Left lung (tissue), 10 donors: ENCODE results near the gene HAUS7. TPM values are rescaled to one million over a fixed set of nuclear protein-coding genes. Genes with fewer than 3 reads are reported as not detected.
A peak's percentile ranks its signal among the peaks of the same experiment; 100 is the strongest.

ENCODE experiments used
- ATAC-seq: fragments of 200-7000 bp; cut with Tn5 transposase; one replicate; pipeline ENCODE4 v1.9.1; 2020; ENCODE audit warnings: moderate library complexity
- DNase-seq, 4 donors: peaks; one replicate each; pipeline ENCODE4 v3.0.0-alpha.2; 2013 to 2020
- H3K27ac ChIP-seq, 2 donors: fragments of 200-600 bp; sonication (generic) in 1 of 2; one replicate each; pipeline versions ENCODE4 v1.5.0 to v1.8.0; 2020 to 2021
- H3K27me3 ChIP-seq, 2 donors: fragments of 200-600 bp; sonication (generic) in 1 of 2; one replicate each; pipeline versions ENCODE4 v1.5.0 to v1.8.0; 2020 to 2021
- H3K36me3 ChIP-seq, 2 donors: fragments of 200-600 bp; sonication (generic) in 1 of 2; one replicate each; pipeline versions ENCODE4 v1.5.0 to v1.8.0; 2020 to 2021
- H3K4me1 ChIP-seq, 2 donors: fragments of 200-600 bp; one replicate each; pipeline ENCODE4 v1.8.0; 2021
- H3K4me3 ChIP-seq, 2 donors: fragments of 200-600 bp; sonication (generic) in 1 of 2; one replicate each; pipeline versions ENCODE4 v1.5.0 to v1.8.0; 2020 to 2021; ENCODE audit warnings: mild to moderate bottlenecking in 1 of 2
- H3K9me3 ChIP-seq, 2 donors: fragments of 200-600 bp; sonication (generic) in 1 of 2; one replicate each; pipeline versions ENCODE4 v1.5.0 to v1.8.0; 2020 to 2021
- intact Hi-C, 2 donors: fragments of 100-400 bp; cut with DNase I; formaldehyde crosslinking; loops; one replicate each; pipeline versions ENCODE4 v1.11.2 to v1.14.2; 2022
- polyA plus RNA-seq, 6 donors: library from polyadenylated mRNA; unstranded; fragments of 120-200 nt; gene quantifications; one replicate each; pipeline ENCODE4 v1.2.1, GENCODE V29; 2013; ENCODE audit not compliant: insufficient read length in 6 of 6
- total RNA-seq, 2 donors: library from RNA; stranded (reverse); fragmentation: NEBNext Ultra II Directional; extraction: Animal tissue kit (Norgen Biotek cat#: 25700); gene quantifications; one replicate each; pipeline ENCODE4 v1.2.1, GENCODE V29; 2021
- TF ChIP-seq, protein P1 (sequence below), 2 donors: fragments of 200-600 bp; sonication (generic) in 1 of 2; IDR thresholded peaks; one replicate each; pipeline versions ENCODE4 v1.5.0 to v1.8.0; 2021; ENCODE audit warnings: antibody characterized with exemption in 2 of 2
- donor health status: DM: no; HTN: yes; CAD: no.
- donor health status: DM: no; HTN: no; CAD: no.

HAUS7 gene
- total and polyA plus RNA-seq, 8 donors = 20.1 to 42.4 (median 33.7) TPM

DNA sequence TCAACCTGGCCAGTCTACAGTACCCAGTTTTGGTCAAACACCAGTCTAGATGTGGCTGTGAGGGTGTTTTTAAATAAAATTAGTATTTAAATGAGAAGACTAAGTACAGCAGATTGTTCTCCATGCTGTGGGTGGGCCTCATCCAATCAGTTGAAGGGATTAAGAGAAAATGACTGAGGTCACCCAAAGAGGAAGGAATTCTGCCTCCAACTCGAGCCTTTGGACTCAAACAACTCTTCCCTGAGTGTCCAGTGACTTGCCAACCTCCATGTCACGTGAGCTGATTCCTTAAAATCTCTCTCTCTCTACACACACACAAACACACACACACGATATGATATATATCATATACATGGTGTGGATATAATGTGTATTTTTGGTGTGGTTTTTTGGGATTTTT is 34.5 kb downstream of the HAUS7 start:
- H3K27me3 ChIP-seq = no peaks in the 10 kb centered on the region
- DNase-seq = no peak
- no peak overlapping the region for H3K4me3 ChIP-seq
- H3K36me3 ChIP-seq = no peaks in the 10 kb centered on the region
- no peak overlapping the region for H3K27ac ChIP-seq
- no peaks in the 10 kb centered on the region for H3K9me3 ChIP-seq
- no peak for ATAC-seq
- intact Hi-C loops = no loop called here
- TF ChIP-seq, protein P1, sequence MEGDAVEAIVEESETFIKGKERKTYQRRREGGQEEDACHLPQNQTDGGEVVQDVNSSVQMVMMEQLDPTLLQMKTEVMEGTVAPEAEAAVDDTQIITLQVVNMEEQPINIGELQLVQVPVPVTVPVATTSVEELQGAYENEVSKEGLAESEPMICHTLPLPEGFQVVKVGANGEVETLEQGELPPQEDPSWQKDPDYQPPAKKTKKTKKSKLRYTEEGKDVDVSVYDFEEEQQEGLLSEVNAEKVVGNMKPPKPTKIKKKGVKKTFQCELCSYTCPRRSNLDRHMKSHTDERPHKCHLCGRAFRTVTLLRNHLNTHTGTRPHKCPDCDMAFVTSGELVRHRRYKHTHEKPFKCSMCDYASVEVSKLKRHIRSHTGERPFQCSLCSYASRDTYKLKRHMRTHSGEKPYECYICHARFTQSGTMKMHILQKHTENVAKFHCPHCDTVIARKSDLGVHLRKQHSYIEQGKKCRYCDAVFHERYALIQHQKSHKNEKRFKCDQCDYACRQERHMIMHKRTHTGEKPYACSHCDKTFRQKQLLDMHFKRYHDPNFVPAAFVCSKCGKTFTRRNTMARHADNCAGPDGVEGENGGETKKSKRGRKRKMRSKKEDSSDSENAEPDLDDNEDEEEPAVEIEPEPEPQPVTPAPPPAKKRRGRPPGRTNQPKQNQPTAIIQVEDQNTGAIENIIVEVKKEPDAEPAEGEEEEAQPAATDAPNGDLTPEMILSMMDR (IDR thresholded peaks at IDR 0.05) = no peak
- H3K4me1 ChIP-seq = no peaks in the 10 kb centered on the region

DNA sequence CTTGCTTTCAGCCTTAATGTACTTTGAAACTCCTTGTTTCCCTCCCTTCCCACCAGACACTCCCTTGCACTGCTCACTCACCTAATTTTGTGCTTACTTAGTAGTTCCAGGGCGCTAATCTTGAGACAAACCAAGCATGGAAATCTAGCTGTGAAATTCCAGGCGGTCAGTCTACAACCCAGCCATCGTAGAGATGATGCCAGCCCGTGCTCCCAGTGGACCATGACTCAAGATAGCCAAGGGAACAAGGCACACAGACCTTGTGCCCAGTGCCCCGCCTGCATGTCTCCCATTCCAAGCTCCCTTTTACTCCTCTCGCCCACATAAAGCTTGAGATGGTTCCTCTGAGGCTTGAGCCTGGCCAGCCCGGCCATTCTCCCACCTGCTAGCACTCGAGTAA is 35.6 kb downstream of the HAUS7 start:
- Histone ChIP-seq H3K36me3 (no peaks in the 10 kb centered on the region), H3K4me3 (no peak overlapping the region), H3K4me1 (no peaks in the 10 kb centered on the region), H3K9me3 (no peaks in the 10 kb centered on the region), H3K27me3 (no peaks in the 10 kb centered on the region), H3K27ac (no peak overlapping the region)
- TF ChIP-seq, protein P1 (IDR thresholded peaks at IDR 0.05) = no peak
- intact Hi-C loops = no loop called here
- DNase-seq = no peak
- no peak for ATAC-seq

DNA sequence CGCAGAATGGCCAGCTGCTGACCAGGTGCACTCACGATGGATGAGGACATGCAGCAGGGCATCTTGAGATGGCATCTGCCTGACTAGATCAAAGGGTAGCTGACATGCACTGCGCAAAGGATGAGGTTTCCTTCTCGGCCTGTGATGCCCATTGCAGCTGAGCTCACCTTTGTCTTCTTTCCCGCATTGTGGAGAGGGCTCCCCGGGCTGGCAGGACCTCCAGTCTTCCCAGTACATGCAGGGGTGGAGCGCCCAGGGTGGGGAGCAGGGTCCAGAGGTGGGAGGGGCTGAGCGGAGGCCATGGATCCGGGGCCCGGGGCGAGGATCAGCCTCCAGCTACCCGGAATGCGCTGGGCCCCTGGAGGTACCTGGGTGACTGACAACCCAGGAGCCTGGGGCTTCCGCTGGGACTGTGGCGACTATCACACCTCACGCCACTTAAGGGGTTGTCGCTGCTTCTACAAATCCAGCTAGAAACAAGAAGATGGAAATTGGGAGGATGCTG is 36.5 kb downstream of the HAUS7 start:
- no peaks in the 10 kb centered on the region for H3K9me3 ChIP-seq
- H3K4me3 ChIP-seq = no peak overlapping the region
- H3K27ac ChIP-seq = no peak overlapping the region
- intact Hi-C loops = no loop called here
- TF ChIP-seq, protein P1 (IDR thresholded peaks at IDR 0.05) = no peak
- no peaks in the 10 kb centered on the region for H3K27me3 ChIP-seq
- H3K36me3 ChIP-seq = no peaks in the 10 kb centered on the region
- DNase-seq = peak in 1 of 4 donors; percentile 41
- no peaks in the 10 kb centered on the region for H3K4me1 ChIP-seq
- no peak for ATAC-seq

DNA sequence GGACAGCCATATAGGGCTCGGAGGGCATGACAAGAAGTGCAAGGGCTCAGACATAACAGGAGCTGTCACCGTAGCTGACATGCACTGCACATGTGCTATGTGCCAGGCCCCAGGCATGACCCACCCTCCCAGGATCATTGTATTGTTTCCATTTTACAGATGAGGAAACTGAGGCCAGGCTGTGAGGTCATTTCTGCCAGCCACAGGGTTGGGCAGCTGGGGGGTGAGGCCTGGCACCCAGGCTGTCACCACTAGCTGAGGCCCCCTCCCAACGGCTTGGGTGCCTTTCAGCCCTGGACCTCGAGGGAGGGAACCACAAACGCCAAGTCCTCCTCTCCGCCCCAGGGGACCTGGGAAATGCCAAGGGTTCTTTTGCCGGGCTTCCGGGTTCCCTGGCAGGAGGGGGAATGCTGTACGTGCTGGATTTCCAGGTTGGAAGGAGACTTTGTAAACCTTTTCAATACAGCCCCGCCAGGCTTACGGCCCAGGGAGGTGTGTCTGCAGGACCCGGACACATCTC is 37.2 kb downstream of the HAUS7 start:
- Histone ChIP-seq H3K27ac (no peak overlapping the region), H3K4me3 (no peak overlapping the region), H3K4me1 (no peaks in the 10 kb centered on the region), H3K9me3 (no peaks in the 10 kb centered on the region), H3K27me3 (no peaks in the 10 kb centered on the region), H3K36me3 (no peaks in the 10 kb centered on the region)
- intact Hi-C loops = no loop called here
- no peak for ATAC-seq
- TF ChIP-seq, protein P1 (IDR thresholded peaks at IDR 0.05) = no peak
- no peak for DNase-seq

DNA sequence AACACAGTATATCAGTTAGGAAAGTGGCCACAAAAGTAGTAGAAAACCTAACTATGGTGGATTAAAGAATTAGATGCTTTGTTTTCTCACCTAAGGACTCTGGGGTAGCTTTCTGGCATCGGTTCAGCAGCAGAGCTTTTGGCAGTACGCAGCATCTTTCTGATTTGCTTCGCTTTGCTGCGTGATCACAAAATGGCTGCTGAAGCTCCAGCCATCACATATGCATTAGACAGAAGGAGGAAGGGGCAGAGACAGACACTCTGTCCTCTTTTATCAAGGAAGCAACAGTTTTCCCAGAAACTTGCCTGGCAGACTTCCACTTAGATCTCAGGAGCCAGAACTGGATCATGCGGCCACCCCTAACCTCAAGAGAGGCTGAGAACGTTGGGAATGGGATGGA is 39.6 kb downstream of the HAUS7 start:
- intact Hi-C loops = no loop called here

More for the DNA sequence above, 39.6 kb downstream of the HAUS7 start:
- Histone ChIP-seq H3K4me1 (no peaks in the 10 kb centered on the region), H3K27me3 (no peaks in the 10 kb centered on the region), H3K4me3 (no peak overlapping the region), H3K27ac (no peak overlapping the region), H3K9me3 (no peaks in the 10 kb centered on the region), H3K36me3 (no peaks in the 10 kb centered on the region)
- TF ChIP-seq, protein P1 (IDR thresholded peaks at IDR 0.05) = no peak
- DNase-seq = no peak
- no peak for ATAC-seq
